ENCODE data around the gene SERPINB12.

Gene SERPINB12

GRCh38 chr18:63552581-63552980, 10.4 kb downstream of the SERPINB12 start:
- no peak for DNase-seq

GRCh38 chr18:63553081-63553480, 10.9 kb downstream of the SERPINB12 start:
- no peak for DNase-seq

GRCh38 chr18:63559567-63560491, 17.7 kb downstream of the SERPINB12 start:
- no peak for DNase-seq

GRCh38 chr18:63562284-63562683, 20.1 kb downstream of the SERPINB12 start:
- no peak for DNase-seq

GRCh38 chr18:63564021-63564420, 21.9 kb downstream of the SERPINB12 start:
- DNase-seq = no peak

- DNase-seq = no peak
These were observed 22.4 kb downstream of the SERPINB12 start for GRCh38 chr18:63564561-63564960.

- no peak for DNase-seq
These were observed 25.1 kb downstream of the SERPINB12 start for GRCh38 chr18:63567276-63567675.

GRCh38 chr18:63567825-63568224, 25.7 kb downstream of the SERPINB12 start:
- DNase-seq = no peak

- DNase-seq = no peak
These were observed 28.6 kb downstream of the SERPINB12 start for GRCh38 chr18:63570721-63571120.

GRCh38 chr18:63575681-63576080, 33.5 kb downstream of the SERPINB12 start:
- no peak for DNase-seq

GRCh38 chr18:63578357-63578958, 36.3 kb downstream of the SERPINB12 start:
- DNase-seq = no peak

- DNase-seq = no peak
These were observed 37.4 kb downstream of the SERPINB12 start for GRCh38 chr18:63579616-63580015.

- no peak for DNase-seq
These were observed 43.8 kb downstream of the SERPINB12 start for GRCh38 chr18:63585988-63586387.

GRCh38 chr18:63586431-63586830, 44.3 kb downstream of the SERPINB12 start:
- no peak for DNase-seq

- DNase-seq = no peak
These were observed 44.8 kb downstream of the SERPINB12 start, which contains the start of gene SERPINB13 for GRCh38 chr18:63586966-63587365. Gene SERPINB13, plus strand, starts transcription at chr18:63587343. Its CDS starts 1,325 bp downstream, at chr18:63588668.

GRCh38 chr18:63588909-63589308, 46.7 kb downstream of the SERPINB12 start:
- DNase-seq = no peak

GRCh38 chr18:63590373-63590772, 48.2 kb downstream of the SERPINB12 start:
- no peak for DNase-seq

- no peak for DNase-seq
These were observed 49.0 kb downstream of the SERPINB12 start for GRCh38 chr18:63590966-63591695.

GRCh38 chr18:63591725-63592124, 49.6 kb downstream of the SERPINB12 start:
- DNase-seq = no peak

GRCh38 chr18:63592471-63592870, 50.3 kb downstream of the SERPINB12 start:
- no peak for DNase-seq

- no peak for DNase-seq
These were observed 54.8 kb downstream of the SERPINB12 start for GRCh38 chr18:63596964-63597363.

- DNase-seq = no peak
These were observed 61.2 kb downstream of the SERPINB12 start for GRCh38 chr18:63603355-63603754.

- no peak for DNase-seq
These were observed 61.6 kb downstream of the SERPINB12 start for GRCh38 chr18:63603772-63604171.
